H9 (cell line): ENCODE data around the gene CYP2S1. TPM values are rescaled to one million over a fixed set of nuclear protein-coding genes. Genes with fewer than 3 reads are reported as not detected.

ENCODE experiments used
- DNase-seq: peaks from one replicate; pipeline ENCODE4 v3.0.0-alpha.2; 2017
- H2AFZ ChIP-seq: one replicate; pipeline ENCODE4 v1.6.1; 2013; ENCODE audit warnings: mild to moderate bottlenecking, low read length, control low read depth, moderate library complexity
- H2AK5ac ChIP-seq: 2 replicates; pipeline ENCODE4 v1.6.1; 2013; ENCODE audit warnings: low read length, control low read depth, mixed read lengths; ENCODE audit not compliant: insufficient read length
- H2BK120ac ChIP-seq: one replicate; pipeline ENCODE4 v1.6.1; 2013; ENCODE audit warnings: low read depth, mild to moderate bottlenecking, low read length, control low read depth, inconsistent platforms; ENCODE audit not compliant: poor library complexity, severe bottlenecking
- H2BK12ac ChIP-seq: 2 replicates; pipeline ENCODE4 v1.6.1; 2013; ENCODE audit warnings: low read length, control low read depth, mixed read lengths, low read depth; ENCODE audit not compliant: insufficient read length
- H2BK15ac ChIP-seq: 2 replicates; pipeline ENCODE4 v1.6.1; 2013; ENCODE audit warnings: low read depth, low read length, control low read depth
- H2BK20ac ChIP-seq: one replicate; pipeline ENCODE4 v1.6.1; 2013; ENCODE audit warnings: low read depth, mild to moderate bottlenecking, low read length, control low read depth, inconsistent platforms; ENCODE audit not compliant: poor library complexity, severe bottlenecking
- H2BK5ac ChIP-seq: 2 replicates; pipeline ENCODE4 v1.6.1; 2013; ENCODE audit warnings: low read length, control low read depth, mixed read lengths; ENCODE audit not compliant: insufficient read length
- H3K14ac ChIP-seq: 2 replicates; pipeline ENCODE4 v1.6.1; 2013; ENCODE audit warnings: low read length, control low read depth; ENCODE audit not compliant: insufficient read depth
- H3K18ac ChIP-seq: 2 replicates; pipeline ENCODE4 v1.6.1; 2013; ENCODE audit warnings: low read depth, mild to moderate bottlenecking, mixed read lengths, low read length, control low read depth; ENCODE audit not compliant: insufficient read length
- H3K23ac ChIP-seq: 2 replicates; pipeline ENCODE4 v1.6.1; 2013; ENCODE audit warnings: low read length, control low read depth, mixed read lengths, low read depth; ENCODE audit not compliant: insufficient read length
- H3K23me2 ChIP-seq: 2 replicates; pipeline ENCODE4 v1.6.1; 2013; ENCODE audit warnings: low read depth, mild to moderate bottlenecking, mixed read lengths, low read length, control low read depth; ENCODE audit not compliant: insufficient read length, poor library complexity, severe bottlenecking
- H3K27ac ChIP-seq: 2 replicates; pipeline ENCODE4 v1.5.1; 2013; ENCODE audit warnings: low read length, control low read depth, mixed read lengths, low read depth; ENCODE audit not compliant: insufficient read length
- H3K27me3 ChIP-seq: 2 replicates; pipeline ENCODE4 v1.6.1; 2013; ENCODE audit warnings: low read length, control low read depth, inconsistent platforms; ENCODE audit not compliant: insufficient read depth
- H3K4ac ChIP-seq: 2 replicates; pipeline ENCODE4 v1.6.1; 2013; ENCODE audit warnings: low read depth, mild to moderate bottlenecking, control low read depth, inconsistent platforms, low read length, moderate library complexity
- H3K4me1 ChIP-seq: 2 replicates; pipeline ENCODE4 v1.6.1; 2013; ENCODE audit warnings: low read length, control low read depth, inconsistent platforms; ENCODE audit not compliant: insufficient read depth
- H3K4me2 ChIP-seq: 2 replicates; pipeline ENCODE4 v1.6.1; 2013; ENCODE audit warnings: low read length, control low read depth, mixed read lengths; ENCODE audit not compliant: insufficient read length, insufficient read depth
- H3K56ac ChIP-seq: 2 replicates; pipeline ENCODE4 v1.6.1; 2013; ENCODE audit warnings: low read depth, mild to moderate bottlenecking, mixed read lengths, low read length, control low read depth; ENCODE audit not compliant: insufficient read length
- H3K79me1 ChIP-seq: 2 replicates; pipeline ENCODE4 v1.6.1; 2013; ENCODE audit warnings: low read depth, mild to moderate bottlenecking, moderate library complexity, low read length, control low read depth, inconsistent platforms; ENCODE audit not compliant: insufficient read depth, poor library complexity, severe bottlenecking
- H3K79me2 ChIP-seq: 2 replicates; pipeline ENCODE4 v1.6.1; 2013; ENCODE audit warnings: low read length, control low read depth, inconsistent platforms; ENCODE audit not compliant: insufficient read depth
- H3K9ac ChIP-seq: 2 replicates; pipeline ENCODE4 v1.6.1; 2013; ENCODE audit warnings: low read length, control low read depth, mixed read lengths; ENCODE audit not compliant: insufficient read length; ENCODE audit errors: extremely low read depth
- H3K9me3 ChIP-seq: one replicate; pipeline ENCODE4 v1.6.1; 2013; ENCODE audit warnings: low read depth, low read length, inconsistent platforms; ENCODE audit not compliant: control insufficient read depth
- H3T11ph ChIP-seq: one replicate; pipeline ENCODE4 v1.6.1; 2013; ENCODE audit warnings: mild to moderate bottlenecking, low read length, control low read depth, inconsistent platforms
- H4K20me1 ChIP-seq: one replicate; pipeline ENCODE4 v1.6.1; 2013; ENCODE audit not compliant: control insufficient read depth, insufficient read length, insufficient read depth
- H4K5ac ChIP-seq: 2 replicates; pipeline ENCODE4 v1.6.1; 2013; ENCODE audit warnings: low read depth, mild to moderate bottlenecking, mixed read lengths, low read length, control low read depth; ENCODE audit not compliant: insufficient read length
- H4K8ac ChIP-seq: replicated peaks from 2 replicates; pipeline ENCODE4 v1.6.1; 2013; ENCODE audit warnings: low read length, control low read depth, mixed read lengths, low read depth; ENCODE audit not compliant: insufficient read length
- H4K91ac ChIP-seq: 2 replicates; pipeline ENCODE4 v1.6.1; 2013; ENCODE audit warnings: low read depth, mild to moderate bottlenecking, moderate library complexity, mixed read lengths, low read length, control low read depth; ENCODE audit not compliant: insufficient read length
- H3K27ac Mint-ChIP-seq, 3 experiments: 2 replicates in 2 of 3; 3 replicates in 1 of 3; pipeline ENCODE4 v1.8.0; 2020 to 2021; ENCODE audit warnings: mixed read lengths in 3 of 3, mild to moderate bottlenecking in 1 of 3, moderate library complexity in 1 of 3
- H3K27me3 Mint-ChIP-seq: 2 replicates; pipeline ENCODE4 v1.8.0; 2021; ENCODE audit warnings: low read depth, mild to moderate bottlenecking, moderate library complexity, mixed read lengths
- H3K36me3 Mint-ChIP-seq, 3 experiments: 2 replicates in 2 of 3; 3 replicates in 1 of 3; pipeline ENCODE4 v1.8.0; 2020 to 2021; ENCODE audit warnings: low read depth in 3 of 3, mixed read lengths in 3 of 3; ENCODE audit not compliant: insufficient read depth in 1 of 3
- H3K4me1 Mint-ChIP-seq, 2 experiments: 2 replicates each; pipeline ENCODE4 v1.8.0; 2020; ENCODE audit warnings: mixed read lengths in 2 of 2
- H3K4me3 Mint-ChIP-seq, 2 experiments: 2 replicates in 1 of 2; 3 replicates in 1 of 2; pipeline ENCODE4 v1.8.0; 2020 to 2021; ENCODE audit warnings: mild to moderate bottlenecking in 2 of 2, mixed read lengths in 2 of 2, moderate library complexity in 1 of 2
- H3K9me3 Mint-ChIP-seq, 2 experiments: 2 replicates in 1 of 2; 3 replicates in 1 of 2; pipeline ENCODE4 v1.8.0; 2020; ENCODE audit warnings: mild to moderate bottlenecking in 2 of 2, mixed read lengths in 2 of 2, moderate library complexity in 1 of 2
- total RNA-seq: library from RNA; stranded (reverse); gene quantifications from 2 replicates; pipeline ENCODE4 v1.2.1, GENCODE V29; 2021
- TF ChIP-seq, protein P1 (sequence below): fragments of 200-600 bp; sonication (generic); conservative IDR thresholded peaks from 3 replicates; pipeline ENCODE4 v1.8.0; 2021; ENCODE audit warnings: antibody characterized with exemption, mild to moderate bottlenecking

Gene CYP2S1
- total RNA-seq, 1 experiment from 2014 or later = 159 TPM

GRCh38 chr19:41255171-41255570 lies 62.2 kb downstream of the CYP2S1 start:
- no peak overlapping the region for H3K4me2 ChIP-seq

More at GRCh38 chr19:41255171-41255570, 62.2 kb downstream of the CYP2S1 start:
- H3K9me3 Mint-ChIP-seq = no peaks in the 10 kb centered on the region
- peaks cover 20 to 77% (median 69%) of the 10 kb centered on the region in 3 experiments; a peak in 6 of 7 replicates for H3K36me3 Mint-ChIP-seq
- H3K4me1 ChIP-seq = no peaks in the 10 kb centered on the region
- H3K4me3 Mint-ChIP-seq = no peak overlapping the region
- no peaks in the 10 kb centered on the region for H3K27me3 Mint-ChIP-seq
- no peak overlapping the region for H2AFZ ChIP-seq
- H3K23me2 ChIP-seq = no peaks in the 10 kb centered on the region
- H2BK12ac ChIP-seq = no peak overlapping the region
- no peak overlapping the region for H3K4ac ChIP-seq
- H3K9me3 ChIP-seq = no peaks in the 10 kb centered on the region
- no peak overlapping the region for H2AK5ac ChIP-seq
- no peak overlapping the region for H3K56ac ChIP-seq
- no peak overlapping the region for H4K5ac ChIP-seq
- no peak overlapping the region for H4K8ac ChIP-seq
- H2BK20ac ChIP-seq = no peak overlapping the region
- no peak overlapping the region for H2BK5ac ChIP-seq
- no peaks in the 10 kb centered on the region for H3K79me1 ChIP-seq
- H3K18ac ChIP-seq = no peak overlapping the region
- no peak overlapping the region for H2BK15ac ChIP-seq
- TF ChIP-seq, protein P1, sequence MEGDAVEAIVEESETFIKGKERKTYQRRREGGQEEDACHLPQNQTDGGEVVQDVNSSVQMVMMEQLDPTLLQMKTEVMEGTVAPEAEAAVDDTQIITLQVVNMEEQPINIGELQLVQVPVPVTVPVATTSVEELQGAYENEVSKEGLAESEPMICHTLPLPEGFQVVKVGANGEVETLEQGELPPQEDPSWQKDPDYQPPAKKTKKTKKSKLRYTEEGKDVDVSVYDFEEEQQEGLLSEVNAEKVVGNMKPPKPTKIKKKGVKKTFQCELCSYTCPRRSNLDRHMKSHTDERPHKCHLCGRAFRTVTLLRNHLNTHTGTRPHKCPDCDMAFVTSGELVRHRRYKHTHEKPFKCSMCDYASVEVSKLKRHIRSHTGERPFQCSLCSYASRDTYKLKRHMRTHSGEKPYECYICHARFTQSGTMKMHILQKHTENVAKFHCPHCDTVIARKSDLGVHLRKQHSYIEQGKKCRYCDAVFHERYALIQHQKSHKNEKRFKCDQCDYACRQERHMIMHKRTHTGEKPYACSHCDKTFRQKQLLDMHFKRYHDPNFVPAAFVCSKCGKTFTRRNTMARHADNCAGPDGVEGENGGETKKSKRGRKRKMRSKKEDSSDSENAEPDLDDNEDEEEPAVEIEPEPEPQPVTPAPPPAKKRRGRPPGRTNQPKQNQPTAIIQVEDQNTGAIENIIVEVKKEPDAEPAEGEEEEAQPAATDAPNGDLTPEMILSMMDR = no peak
- no peak overlapping the region for H4K91ac ChIP-seq
- H3K27ac ChIP-seq = no peak overlapping the region
- no peak overlapping the region for H3T11ph ChIP-seq
- H3K27me3 ChIP-seq = no peaks in the 10 kb centered on the region
- DNase-seq = no peak
- H3K79me2 ChIP-seq = no peaks in the 10 kb centered on the region
- no peak overlapping the region for H3K14ac ChIP-seq
- H2BK120ac ChIP-seq = no peak overlapping the region
- no peak overlapping the region for H3K23ac ChIP-seq
- H3K4me1 Mint-ChIP-seq = no peaks in the 10 kb centered on the region; a peak in 1 of 4 replicates
- H3K27ac Mint-ChIP-seq = no peak overlapping the region
- no peak overlapping the region for H3K9ac ChIP-seq
- H4K20me1 ChIP-seq = no peaks in the 10 kb centered on the region

Other genes starting within 250 kb of the CYP2S1 start
- gene CYP2B6, start 201.9 kb upstream of the CYP2S1 start, total RNA-seq = 2.3 and 3.0 TPM in 2 replicates
- 0.63 and 0.72 TPM in 2 replicates for gene CYP2A13, start 104.8 kb upstream of the CYP2S1 start, total RNA-seq
- gene CYP2F1, start 78.8 kb upstream of the CYP2S1 start, total RNA-seq = 0.63 TPM in 1 of 2 replicates, not detected in the other
- gene AXL, start 26.0 kb downstream of the CYP2S1 start, total RNA-seq = 29.4 and 30.3 TPM in 2 replicates
- 309 and 315 TPM in 2 replicates for gene HNRNPUL1, start 71.2 kb downstream of the CYP2S1 start, total RNA-seq
- 37.2 and 39.4 TPM in 2 replicates for gene CCDC97, start 117.0 kb downstream of the CYP2S1 start, total RNA-seq
- gene TGFB1, start 160.7 kb downstream of the CYP2S1 start, total RNA-seq = 30.1 and 31.3 TPM in 2 replicates
- gene B9D2, start 170.9 kb downstream of the CYP2S1 start, total RNA-seq = 4.8 and 5.2 TPM in 2 replicates
- gene TMEM91, start 183.3 kb downstream of the CYP2S1 start, total RNA-seq = 5.7 and 6.1 TPM in 2 replicates
- gene EXOSC5, start 204.1 kb downstream of the CYP2S1 start, total RNA-seq = 58.7 and 62.1 TPM in 2 replicates
- gene BCKDHA, start 204.6 kb downstream of the CYP2S1 start, total RNA-seq = 21.1 and 28.3 TPM in 2 replicates
- 0.86 and 0.96 TPM in 2 replicates for gene B3GNT8, start 234.2 kb downstream of the CYP2S1 start, total RNA-seq
- 70.5 and 74.7 TPM in 2 replicates for gene DMAC2, start 246.7 kb downstream of the CYP2S1 start, total RNA-seq
- gene ERICH4, start 249.9 kb downstream of the CYP2S1 start, total RNA-seq = not detected in 2 replicates